Loucy (cell line): ENCODE results near the gene IFNA2.
A peak's percentile ranks its signal among the peaks of the same experiment; 100 is the strongest.
"Not testable (repeated sequence)": the region's sequence is repeated elsewhere in the genome, so short reads cannot be mapped to it uniquely, and the experiment has no call there.

ENCODE experiments used
- H2AFZ ChIP-seq: fragments of 200-600 bp; sonication (generic); 2 replicates; pipeline ENCODE4 v1.6.0; 2016; ENCODE audit warnings: antibody characterized with exemption, mild to moderate bottlenecking, low read length, moderate library complexity
- H3F3A ChIP-seq: fragments of 200-600 bp; 2 replicates; pipeline ENCODE4 v1.6.0; 2016; ENCODE audit warnings: antibody characterized with exemption, low read depth, mild to moderate bottlenecking
- H3K27me3 ChIP-seq: fragments of 200-600 bp; sonication (generic); 2 replicates; pipeline ENCODE4 v1.6.1; 2014; ENCODE audit warnings: low read length, mild to moderate bottlenecking; ENCODE audit not compliant: insufficient read depth, poor library complexity, severe bottlenecking
- H3K36me3 ChIP-seq: fragments of 200-600 bp; sonication (generic); 2 replicates; pipeline ENCODE4 v1.6.1; 2016; ENCODE audit warnings: low read length; ENCODE audit not compliant: insufficient read depth
- H3K4me1 ChIP-seq: fragments of 200-600 bp; sonication (generic); 2 replicates; pipeline ENCODE4 v1.5.1; 2014; ENCODE audit warnings: low read length, mild to moderate bottlenecking; ENCODE audit not compliant: insufficient read depth, poor library complexity, severe bottlenecking
- H3K4me2 ChIP-seq: fragments of 200-600 bp; sonication (generic); 2 replicates; pipeline ENCODE4 v1.6.0; 2014; ENCODE audit warnings: antibody characterized with exemption, low read length, low read depth, mild to moderate bottlenecking; ENCODE audit not compliant: poor library complexity, severe bottlenecking
- H3K4me3 ChIP-seq: fragments of 200-600 bp; sonication (generic); 2 replicates; pipeline ENCODE4 v1.5.1; 2014; ENCODE audit warnings: low read length, mild to moderate bottlenecking, mixed read lengths; ENCODE audit not compliant: poor library complexity, severe bottlenecking
- H3K79me2 ChIP-seq: fragments of 200-600 bp; sonication (generic); 2 replicates; pipeline ENCODE4 v1.6.1; 2014; ENCODE audit warnings: low read length; ENCODE audit not compliant: insufficient read depth
- H3K9ac ChIP-seq: fragments of 200-600 bp; sonication (generic); 2 replicates; pipeline ENCODE4 v1.6.0; 2014; ENCODE audit warnings: mild to moderate bottlenecking, low read depth, low read length, moderate library complexity; ENCODE audit not compliant: poor library complexity, severe bottlenecking
- H3K9me2 ChIP-seq: fragments of 200-600 bp; sonication (generic); replicated peaks from 2 replicates; pipeline ENCODE4 v1.6.1; 2016; ENCODE audit warnings: low read depth, low read length, mixed read lengths
- H3K9me3 ChIP-seq: fragments of 200-600 bp; sonication (generic); 2 replicates; pipeline ENCODE4 v1.6.1; 2014; ENCODE audit warnings: mild to moderate bottlenecking, antibody characterized with exemption, low read length, low read depth; ENCODE audit not compliant: insufficient read depth
- H4K20me1 ChIP-seq: fragments of 200-600 bp; sonication (generic); 2 replicates; pipeline ENCODE4 v1.6.0; 2014; ENCODE audit warnings: antibody characterized with exemption, low read length, mild to moderate bottlenecking; ENCODE audit not compliant: insufficient read depth, poor library complexity, severe bottlenecking
- CTCF ChIP-seq: fragments of 200-600 bp; sonication (generic); conservative IDR thresholded peaks from 2 replicates; pipeline ENCODE4 v1.5.1; 2014; ENCODE audit warnings: mild to moderate bottlenecking, antibody characterized with exemption, low read length
- EZH2phosphoT487 ChIP-seq: fragments of 200-600 bp; IDR thresholded peaks from 2 replicates; pipeline ENCODE4 v1.6.1; 2018; ENCODE audit warnings: antibody characterized with exemption, mild to moderate bottlenecking, moderate library complexity, borderline replicate concordance

The IFNA2 gene

GRCh38 chr9:21385131-21385670 is at the start of gene IFNA2:
IFNA2 (minus strand) TSS chr9:21385398; CDS start chr9:21385329, 69 bp downstream.
- no peaks in the 10 kb centered on the region for H3K27me3 ChIP-seq
- H3K9me3 ChIP-seq, result no peaks in the 10 kb centered on the region
- no peak within 1 kb of the TSS for H3K4me3 ChIP-seq
- peaks cover 4% of the 10 kb centered on the region for H3K4me1 ChIP-seq
- TF ChIP-seq EZH2phosphoT487 (no peak), CTCF (no peak)
- H3K4me2 ChIP-seq, result no peak within 1 kb of the TSS
- no peaks in the 10 kb centered on the region for H3K36me3 ChIP-seq
- H3K9ac ChIP-seq, result no peak within 1 kb of the TSS
- no peaks in the 10 kb centered on the region for H3F3A ChIP-seq
- peak within 1 kb of the TSS; percentile 43; the same call in 1 of the 2 replicates for H2AFZ ChIP-seq
- H3K79me2 ChIP-seq, result no peaks in the 10 kb centered on the region
- no peaks in the 10 kb centered on the region for H4K20me1 ChIP-seq
- H3K9me2 ChIP-seq, result no peaks in the 10 kb centered on the region

- H3K27me3 ChIP-seq, H3K4me1 ChIP-seq, H3K9ac ChIP-seq, H2AFZ ChIP-seq, H3K4me3 ChIP-seq, H3K36me3 ChIP-seq, H3K79me2 ChIP-seq, H3K9me2 ChIP-seq, H3K9me3 ChIP-seq, H3F3A ChIP-seq, H3K4me2 ChIP-seq, H4K20me1 ChIP-seq: not testable (repeated sequence)
Observed at GRCh38 chr9:21435015-21435383, 49.8 kb upstream of the IFNA2 start.

GRCh38 chr9:21434202-21435014 is 49.2 kb upstream of the IFNA2 start:
- TF ChIP-seq CTCF, result peak; percentile 54
- no peak for TF ChIP-seq EZH2phosphoT487
- H3K27me3 ChIP-seq, result no peaks in the 10 kb centered on the region
- no peaks in the 10 kb centered on the region for H3K36me3 ChIP-seq
- H3K4me2 ChIP-seq, result no peak overlapping the region
- H2AFZ ChIP-seq, result no peak overlapping the region
- H3K9ac ChIP-seq, result no peak overlapping the region
- H3K9me2 ChIP-seq, result no peaks in the 10 kb centered on the region
- no peaks in the 10 kb centered on the region for H3K4me1 ChIP-seq
- H3F3A ChIP-seq, result no peaks in the 10 kb centered on the region
- H4K20me1 ChIP-seq, result no peaks in the 10 kb centered on the region
- no peak overlapping the region for H3K4me3 ChIP-seq
- no peaks in the 10 kb centered on the region for H3K9me3 ChIP-seq
- H3K79me2 ChIP-seq, result no peaks in the 10 kb centered on the region
